Astrocyte (in vitro differentiated cells and primary cell): Measurements from ENCODE around the gene SLC6A19. TPM values are rescaled to one million over a fixed set of nuclear protein-coding genes. Genes with fewer than 3 reads are reported as not detected.

Experiments
- DNase-seq: peaks from one replicate; pipeline ENCODE4 v3.0.0-alpha.2; 2010; ENCODE audit warnings: low read depth
- FAIRE-seq: peaks from 2 replicates; lab custom pipeline; 2011; peaks lifted over from hg19 to GRCh38; lab: Jason Lieb, UNC
- H2AFZ ChIP-seq: 2 replicates; pipeline ENCODE4 v1.6.0; 2012; ENCODE audit warnings: low read depth, low read length, inconsistent platforms
- H3K27ac ChIP-seq: 2 replicates; pipeline ENCODE4 v1.5.1; 2011; ENCODE audit warnings: low read depth, low read length, inconsistent platforms
- H3K27me3 ChIP-seq: 2 replicates; pipeline ENCODE4 v1.6.0; 2011; ENCODE audit warnings: low read length, inconsistent platforms; ENCODE audit not compliant: insufficient read depth
- H3K36me3 ChIP-seq: 2 replicates; pipeline ENCODE4 v1.5.1; 2011; ENCODE audit warnings: low read length, inconsistent platforms; ENCODE audit not compliant: insufficient read depth
- H3K4me1 ChIP-seq: 2 replicates; pipeline ENCODE4 v1.5.1; 2011; ENCODE audit warnings: low read length, inconsistent platforms; ENCODE audit not compliant: insufficient read depth
- H3K4me2 ChIP-seq: 2 replicates; pipeline ENCODE4 v1.6.0; 2012; ENCODE audit warnings: low read length, inconsistent platforms
- H3K4me3 ChIP-seq: 2 replicates; pipeline ENCODE4 v1.5.1; 2011; ENCODE audit warnings: low read depth, mild to moderate bottlenecking, low read length, inconsistent platforms; ENCODE audit not compliant: insufficient read depth
- H3K79me2 ChIP-seq: 2 replicates; pipeline ENCODE4 v1.6.0; 2012; ENCODE audit warnings: mild to moderate bottlenecking, low read length, inconsistent platforms; ENCODE audit not compliant: insufficient read depth
- H3K9ac ChIP-seq: 2 replicates; pipeline ENCODE4 v1.6.0; 2012; ENCODE audit warnings: mild to moderate bottlenecking, low read length, inconsistent platforms
- H3K9me3 ChIP-seq: 2 replicates; pipeline ENCODE4 v1.5.1; 2012; ENCODE audit warnings: low read depth, mild to moderate bottlenecking, low read length, inconsistent platforms; ENCODE audit not compliant: insufficient read depth
- H4K20me1 ChIP-seq: 2 replicates; pipeline ENCODE4 v1.6.0; 2012; ENCODE audit warnings: low read length, inconsistent platforms; ENCODE audit not compliant: insufficient read depth
- H3K27ac Mint-ChIP-seq: one replicate; pipeline ENCODE4 v1.8.0; 2021; ENCODE audit warnings: mild to moderate bottlenecking, mixed read lengths; ENCODE audit not compliant: unreplicated experiment
- H3K27me3 Mint-ChIP-seq: one replicate; pipeline ENCODE4 v1.8.0; 2021; ENCODE audit warnings: low read depth, mixed read lengths; ENCODE audit not compliant: unreplicated experiment
- H3K36me3 Mint-ChIP-seq: one replicate; pipeline ENCODE4 v1.8.0; 2021; ENCODE audit warnings: low read depth, mixed read lengths; ENCODE audit not compliant: unreplicated experiment
- H3K4me1 Mint-ChIP-seq: one replicate; pipeline ENCODE4 v1.8.0; 2021; ENCODE audit warnings: low read depth, mixed read lengths; ENCODE audit not compliant: unreplicated experiment
- H3K4me3 Mint-ChIP-seq: one replicate; pipeline ENCODE4 v1.8.0; 2021; ENCODE audit warnings: mild to moderate bottlenecking, moderate library complexity, mixed read lengths; ENCODE audit not compliant: unreplicated experiment
- H3K9me3 Mint-ChIP-seq: one replicate; pipeline ENCODE4 v1.8.0; 2021; ENCODE audit warnings: mild to moderate bottlenecking, mixed read lengths; ENCODE audit not compliant: unreplicated experiment
- CTCF ChIP-seq: IDR thresholded peaks from 2 replicates; pipeline ENCODE4 v1.5.1; 2011; ENCODE audit warnings: low read depth, mild to moderate bottlenecking, inconsistent platforms, low read length, moderate library complexity; ENCODE audit not compliant: insufficient read depth
- EZH2 ChIP-seq: IDR thresholded peaks from 2 replicates; pipeline ENCODE4 v1.6.1; 2012; ENCODE audit warnings: mild to moderate bottlenecking, low read length, inconsistent platforms; ENCODE audit not compliant: insufficient read depth
- total RNA-seq: library from RNA; stranded (reverse); gene quantifications from 2 replicates; pipeline ENCODE4 v1.2.1, GENCODE V29; 2021

Gene SLC6A19
- total RNA-seq, 1 donor from 2014 or later: not detected

- no peaks in the 10 kb centered on the region for H3K4me1 ChIP-seq
- H3K27me3 Mint-ChIP-seq: peaks cover 37% of the 10 kb centered on the region
- TF ChIP-seq EZH2 (no peak), CTCF (no peak)
Measured at GRCh38 chr5:1162751-1163150, 38.6 kb upstream of the SLC6A19 start.

GRCh38 chr5:1163366-1163765 is 38.0 kb upstream of the SLC6A19 start:
- peaks cover 3% of the 10 kb centered on the region for H3K4me1 Mint-ChIP-seq
- peaks cover 10% of the 10 kb centered on the region for H3K27me3 ChIP-seq
- DNase-seq (no peak), FAIRE-seq (no peak)
- no peaks in the 10 kb centered on the region for H3K36me3 Mint-ChIP-seq
- H2AFZ ChIP-seq: no peak overlapping the region
- peaks cover 31% of the 10 kb centered on the region for H3K27me3 Mint-ChIP-seq
- no peaks in the 10 kb centered on the region for H3K36me3 ChIP-seq
- H3K4me2 ChIP-seq: no peak overlapping the region
- no peak overlapping the region for H3K27ac Mint-ChIP-seq
- H3K9me3 ChIP-seq: no peaks in the 10 kb centered on the region
- no peak overlapping the region for H3K27ac ChIP-seq
- H4K20me1 ChIP-seq: no peaks in the 10 kb centered on the region
- H3K4me3 ChIP-seq: no peak overlapping the region
- TF ChIP-seq CTCF (no peak), EZH2 (no peak)
- no peaks in the 10 kb centered on the region for H3K79me2 ChIP-seq
- no peak overlapping the region for H3K9ac ChIP-seq
- no peaks in the 10 kb centered on the region for H3K4me1 ChIP-seq
- no peaks in the 10 kb centered on the region for H3K9me3 Mint-ChIP-seq
- no peak overlapping the region for H3K4me3 Mint-ChIP-seq

More at GRCh38 chr5:1162751-1163150, 38.6 kb upstream of the SLC6A19 start:
- no peak overlapping the region for H3K4me3 ChIP-seq
- H3K79me2 ChIP-seq: no peaks in the 10 kb centered on the region
- H3K9me3 ChIP-seq: no peaks in the 10 kb centered on the region
- no peaks in the 10 kb centered on the region for H4K20me1 ChIP-seq
- no peaks in the 10 kb centered on the region for H3K36me3 ChIP-seq
- peaks cover 6% of the 10 kb centered on the region for H3K27me3 ChIP-seq
- no peak for FAIRE-seq
- no peak overlapping the region for H3K27ac Mint-ChIP-seq
- H3K9ac ChIP-seq: no peak overlapping the region
- no peak overlapping the region for H2AFZ ChIP-seq
- no peak for DNase-seq
- no peaks in the 10 kb centered on the region for H3K4me1 Mint-ChIP-seq
- no peak overlapping the region for H3K4me3 Mint-ChIP-seq
- H3K4me2 ChIP-seq: no peak overlapping the region
- H3K27ac ChIP-seq: no peak overlapping the region
- H3K9me3 Mint-ChIP-seq: peaks cover 2% of the 10 kb centered on the region
- H3K36me3 Mint-ChIP-seq: no peaks in the 10 kb centered on the region

GRCh38 chr5:1163879-1164278 is 37.5 kb upstream of the SLC6A19 start:
- Histone ChIP-seq H3K4me2 (no peak overlapping the region), H3K27me3 (peaks cover 8% of the 10 kb centered on the region), H3K27ac (no peak overlapping the region), H3K79me2 (no peaks in the 10 kb centered on the region), H4K20me1 (no peaks in the 10 kb centered on the region), H3K36me3 (no peaks in the 10 kb centered on the region), H3K9ac (no peak overlapping the region), H3K4me3 (no peak overlapping the region), H3K9me3 (no peaks in the 10 kb centered on the region), H3K4me1 (no peaks in the 10 kb centered on the region), H2AFZ (no peak overlapping the region)
- Mint-ChIP-seq H3K4me3 (no peak overlapping the region), H3K4me1 (peaks cover 3% of the 10 kb centered on the region), H3K27me3 (peaks cover 26% of the 10 kb centered on the region), H3K9me3 (no peaks in the 10 kb centered on the region), H3K36me3 (no peaks in the 10 kb centered on the region), H3K27ac (no peak overlapping the region)
- TF ChIP-seq EZH2: no peak
- TF ChIP-seq CTCF: no peak
- no peak for FAIRE-seq
- DNase-seq: no peak
